Measurements from ENCODE around the gene CENPP.
"Not testable (repeated sequence)": the region's sequence is repeated elsewhere in the genome, so short reads cannot be mapped to it uniquely, and the experiment has no call there.

CENPP gene

GRCh38 chr9:92576175-92576574 lies 250.4 kb downstream of the CENPP start:
- in situ Hi-C loops (cut with MboI; ENCODE audit: low sequenced_read_pairs): no loop called here

GRCh38 chr9:92589923-92590322 lies 264.2 kb downstream of the CENPP start:
- in situ Hi-C loops (cut with MboI; ENCODE audit: low sequenced_read_pairs): no loop called here

DNA sequence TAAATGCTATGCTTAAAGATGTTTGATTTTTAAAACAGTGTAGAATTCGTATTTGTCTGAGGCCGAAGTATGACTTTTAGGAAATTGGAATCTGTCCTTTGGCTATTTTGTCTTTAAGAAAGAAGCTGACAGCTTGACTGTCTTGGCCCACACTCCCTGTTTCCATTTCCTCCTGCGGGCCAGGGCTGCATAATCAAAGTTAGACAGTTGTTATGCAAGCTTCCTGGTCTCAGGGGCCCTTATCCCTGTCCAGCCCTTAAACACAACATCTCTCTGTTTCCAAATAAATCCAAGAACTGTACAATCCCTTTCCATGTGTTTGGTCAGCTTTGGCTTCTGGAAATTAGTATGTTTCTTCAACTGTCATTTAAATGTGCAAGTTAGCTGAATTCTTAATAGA lies 264.6 kb downstream of the CENPP start:
- in situ Hi-C loops (cut with MboI; ENCODE audit: low sequenced_read_pairs): no loop called here

- in situ Hi-C loops (cut with MboI; ENCODE audit: low sequenced_read_pairs): no loop called here
These were observed 266.8 kb downstream of the CENPP start for GRCh38 chr9:92592537-92592936.

DNA sequence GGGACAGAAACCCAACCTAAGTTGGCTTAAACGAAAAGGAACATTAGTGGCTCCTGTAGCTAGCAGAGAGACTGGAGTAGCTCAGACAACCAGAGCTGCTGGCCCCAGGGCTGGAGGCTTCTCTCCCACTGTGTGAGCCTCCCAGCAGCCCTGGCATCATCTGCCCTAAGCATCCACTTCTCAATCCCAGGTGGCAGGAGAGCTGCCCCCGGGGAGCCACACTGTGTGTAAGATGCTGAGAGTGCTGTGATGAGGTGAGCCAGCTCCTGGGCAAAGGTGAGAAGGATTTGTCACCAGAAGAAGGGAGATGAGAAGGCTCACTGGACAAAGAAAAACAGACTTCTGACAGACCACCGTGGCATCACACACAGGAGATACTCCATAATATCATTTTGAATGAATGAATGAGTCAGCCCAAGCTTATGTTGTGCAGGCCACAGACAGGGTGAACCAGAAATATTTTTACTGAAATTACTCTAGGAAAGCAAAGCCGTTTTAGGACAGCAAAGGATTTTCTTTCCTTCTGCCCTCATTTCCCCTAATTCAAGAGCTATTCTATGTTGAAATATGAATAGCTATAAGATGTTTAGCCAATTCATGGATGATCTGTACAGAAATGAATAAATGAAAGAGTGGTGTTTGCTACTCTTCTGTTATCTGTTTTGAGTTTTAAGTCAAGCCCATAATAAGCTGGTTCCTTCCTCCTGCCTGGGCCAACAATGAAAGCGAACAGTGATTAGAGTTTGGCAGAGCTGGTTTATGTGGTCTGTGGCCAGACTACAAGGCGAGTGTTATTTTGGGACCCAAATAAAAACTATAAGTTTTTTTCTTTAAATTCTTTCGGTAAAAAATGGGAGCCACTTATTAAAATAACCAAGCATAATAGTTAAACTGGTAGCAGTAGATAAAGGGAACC lies 267.5 kb downstream of the CENPP start:
- in situ Hi-C loops (cut with MboI; ENCODE audit: low sequenced_read_pairs): no loop called here

DNA sequence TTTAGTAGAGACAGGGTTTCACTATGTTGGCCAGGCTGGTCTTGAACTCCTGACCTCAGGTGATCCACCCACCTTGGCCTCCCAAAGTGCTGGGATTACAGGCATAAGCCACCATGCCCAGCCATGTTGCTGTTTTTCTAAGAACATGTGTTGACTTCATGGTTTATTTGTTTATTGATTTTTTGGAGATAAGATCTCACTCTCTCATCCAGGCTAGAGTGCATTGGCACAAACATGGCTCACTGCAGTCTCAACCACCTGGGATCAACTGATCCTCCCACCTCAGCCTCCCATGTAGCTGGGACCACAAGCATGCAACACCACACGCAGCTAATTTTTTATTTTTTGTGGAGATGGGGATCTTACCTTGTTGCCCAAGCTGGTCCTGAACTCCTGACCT lies 269.3 kb downstream of the CENPP start:
- in situ Hi-C loops (cut with MboI; ENCODE audit: low sequenced_read_pairs): not testable (repeated sequence)

GRCh38 chr9:92595930-92596329 lies 270.2 kb downstream of the CENPP start:
- in situ Hi-C loops (cut with MboI; ENCODE audit: low sequenced_read_pairs): no loop called here

- in situ Hi-C loops (cut with MboI; ENCODE audit: low sequenced_read_pairs): no loop called here
These were observed 272.6 kb downstream of the CENPP start for GRCh38 chr9:92598382-92598781.

- in situ Hi-C loops (cut with MboI; ENCODE audit: low sequenced_read_pairs): no loop called here
These were observed 274.2 kb downstream of the CENPP start for GRCh38 chr9:92599938-92600461.

- in situ Hi-C loops (cut with MboI; ENCODE audit: low sequenced_read_pairs): no loop called here
These were observed 274.9 kb downstream of the CENPP start for GRCh38 chr9:92600462-92601261.

DNA sequence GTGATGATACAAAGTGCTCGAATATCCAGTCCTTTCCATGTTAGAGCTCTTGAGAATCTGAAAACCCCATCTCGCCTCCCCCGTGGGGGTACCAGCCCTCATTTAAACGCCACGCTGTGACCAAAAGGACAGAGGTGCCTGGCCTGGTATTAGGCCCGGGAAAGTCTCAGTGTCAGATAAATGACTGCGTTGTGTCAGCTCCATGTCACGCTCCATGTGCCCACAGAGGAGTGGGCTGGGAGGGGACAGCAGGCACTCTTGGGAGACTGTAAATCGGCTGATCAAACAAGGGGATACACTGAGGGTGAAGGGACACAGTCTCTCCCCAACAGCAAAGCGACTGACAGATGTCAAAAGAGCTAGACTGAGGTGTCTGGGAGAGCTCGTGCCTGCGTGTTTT lies 275.7 kb downstream of the CENPP start:
- in situ Hi-C loops (cut with MboI; ENCODE audit: low sequenced_read_pairs): no loop called here

DNA sequence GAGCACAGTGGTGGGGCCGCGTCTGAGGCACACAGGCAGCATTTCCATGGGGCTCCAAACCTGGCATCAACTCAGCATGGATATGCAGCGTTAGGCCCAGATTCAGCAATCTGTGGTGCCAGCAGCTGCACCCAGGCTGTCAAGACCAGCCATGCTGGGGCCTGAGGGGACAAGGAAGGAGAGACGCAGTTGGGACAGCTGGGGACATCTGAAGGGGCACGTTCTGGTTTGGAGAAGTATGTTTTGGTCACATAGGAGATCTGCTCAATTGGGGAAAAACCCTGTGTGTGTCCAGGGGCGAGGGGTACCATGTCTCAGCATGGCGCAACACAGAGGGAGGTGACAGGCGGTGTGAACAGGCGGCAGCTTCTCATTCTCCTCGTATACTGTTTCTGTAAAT lies 276.7 kb downstream of the CENPP start:
- in situ Hi-C loops (cut with MboI; ENCODE audit: low sequenced_read_pairs): no loop called here

GRCh38 chr9:92603100-92603499 lies 277.3 kb downstream of the CENPP start:
- in situ Hi-C loops (cut with MboI; ENCODE audit: low sequenced_read_pairs): no loop called here

DNA sequence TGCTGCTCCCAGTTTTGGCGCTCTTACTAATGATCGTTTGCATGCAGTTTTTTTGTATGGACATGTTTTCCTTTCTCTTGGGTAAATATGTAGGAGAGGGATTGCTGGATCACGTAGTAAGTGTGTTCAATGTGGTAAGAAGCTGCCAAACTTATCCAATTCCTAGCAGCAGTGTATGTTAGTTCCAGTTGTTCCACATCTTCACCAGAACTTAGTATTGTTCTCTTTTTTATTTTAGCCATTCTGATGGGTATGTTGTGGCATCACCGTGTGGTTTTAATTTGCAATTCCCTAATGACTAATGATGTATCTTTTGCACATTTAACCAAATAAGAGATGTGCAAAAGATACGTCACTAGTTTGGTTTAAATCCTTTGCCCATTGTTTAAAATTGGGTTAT lies 278.2 kb downstream of the CENPP start:
- in situ Hi-C loops (cut with MboI; ENCODE audit: low sequenced_read_pairs): no loop called here

DNA sequence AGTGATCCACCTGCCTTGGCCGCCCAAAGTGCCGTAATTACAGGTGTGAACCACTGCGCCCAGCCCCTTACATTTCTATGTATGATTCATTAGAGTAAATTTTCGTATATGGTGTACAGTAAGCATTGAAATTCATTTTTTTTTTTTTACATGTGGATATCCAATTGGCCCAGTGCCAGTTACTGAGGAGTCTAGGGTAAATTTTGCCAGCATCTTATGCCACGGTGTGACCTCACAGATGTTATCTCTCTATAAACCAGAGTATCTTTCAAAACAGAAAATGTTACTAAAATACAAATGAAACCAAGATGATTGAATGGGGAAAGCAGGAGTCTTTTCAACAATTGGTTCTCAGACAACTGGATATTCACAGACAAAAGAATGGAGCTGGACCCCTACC lies 279.5 kb downstream of the CENPP start:
- in situ Hi-C loops (cut with MboI; ENCODE audit: low sequenced_read_pairs): no loop called here

- in situ Hi-C loops (cut with MboI; ENCODE audit: low sequenced_read_pairs): no loop called here
These were observed 281.3 kb downstream of the CENPP start for GRCh38 chr9:92607088-92607487.

- in situ Hi-C loops (cut with MboI; ENCODE audit: low sequenced_read_pairs): no loop called here
These were observed 282.0 kb downstream of the CENPP start for GRCh38 chr9:92607773-92608172.

- in situ Hi-C loops (cut with MboI; ENCODE audit: low sequenced_read_pairs): no loop called here
These were observed 282.6 kb downstream of the CENPP start for GRCh38 chr9:92608241-92608908.

- in situ Hi-C loops (cut with MboI; ENCODE audit: low sequenced_read_pairs): no loop called here
These were observed 283.2 kb downstream of the CENPP start for GRCh38 chr9:92608909-92609445.

DNA sequence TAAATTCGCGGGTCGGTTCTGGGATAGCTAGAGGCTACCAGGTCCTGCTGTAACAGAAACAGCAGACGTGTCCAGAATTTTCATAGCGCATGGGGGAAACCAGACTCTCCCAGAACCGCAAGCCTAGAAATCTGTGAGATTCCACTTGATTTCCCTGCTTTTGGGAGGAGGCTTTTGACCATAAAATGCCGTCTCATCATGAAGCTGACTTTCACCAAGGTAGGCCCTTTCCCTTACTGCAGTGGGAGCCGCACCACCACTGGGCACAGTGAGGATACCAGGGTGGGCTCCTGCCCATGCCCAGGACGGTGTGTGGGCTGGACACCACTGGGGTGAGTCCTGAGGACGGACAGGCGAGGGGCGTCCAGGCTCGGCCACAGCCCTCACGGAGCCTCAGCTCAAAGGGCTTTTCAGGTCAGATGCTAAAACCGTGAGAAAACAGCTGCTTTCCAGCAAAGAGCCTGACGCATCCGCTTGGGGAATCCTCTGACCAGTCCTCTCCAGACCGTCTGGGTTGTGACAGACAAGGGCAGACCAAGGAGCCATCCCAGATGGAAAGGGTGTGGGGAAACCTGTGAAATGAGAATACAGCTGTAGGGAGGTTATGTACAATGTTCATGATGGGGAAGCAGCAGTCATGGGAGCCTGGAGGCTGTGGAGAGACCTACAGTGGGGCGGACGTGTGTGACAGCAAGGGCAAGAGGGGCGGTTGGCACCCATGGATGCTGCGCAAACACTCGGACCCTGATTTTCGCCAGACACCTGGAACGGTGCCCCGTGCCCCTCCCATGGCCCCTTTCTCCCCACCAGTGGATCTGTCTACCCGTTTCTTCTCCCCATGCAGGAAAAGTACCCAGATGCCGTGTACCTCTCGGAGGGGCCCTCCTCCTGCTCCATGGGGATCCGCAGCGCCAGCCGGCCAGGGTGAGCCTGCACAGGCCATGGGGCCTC lies 285.0 kb downstream of the CENPP start:
- in situ Hi-C loops (cut with MboI; ENCODE audit: low sequenced_read_pairs): no loop called here
